Osteoblast (primary cell): Measurements from ENCODE around the gene NECTIN3. TPM values are rescaled to one million over a fixed set of nuclear protein-coding genes. Genes with fewer than 3 reads are reported as not detected.

Experiments used
- DNase-seq: peaks from one replicate; pipeline ENCODE4 v3.0.0; 2011; ENCODE audit warnings: low spot score, mixed read lengths; ENCODE audit not compliant: insufficient read length; ENCODE audit errors: missing footprints
- H2AFZ ChIP-seq: 2 replicates; pipeline ENCODE4 v1.6.0; 2011; ENCODE audit warnings: mild to moderate bottlenecking, low read length
- H3K27ac ChIP-seq: 2 replicates; pipeline ENCODE4 v1.5.1; 2011; ENCODE audit warnings: mild to moderate bottlenecking, low read depth, low read length, moderate library complexity
- H3K27me3 ChIP-seq: 2 replicates; pipeline ENCODE4 v1.6.0; 2012; ENCODE audit warnings: mild to moderate bottlenecking, control low read depth, inconsistent platforms, low read length, moderate library complexity; ENCODE audit not compliant: insufficient read depth
- H3K36me3 ChIP-seq: 2 replicates; pipeline ENCODE4 v1.5.1; 2011; ENCODE audit warnings: mild to moderate bottlenecking, low read length, control low read depth, moderate library complexity; ENCODE audit not compliant: insufficient read depth
- H3K4me1 ChIP-seq: 2 replicates; pipeline ENCODE4 v1.5.1; 2011; ENCODE audit warnings: mild to moderate bottlenecking, low read length, control low read depth, moderate library complexity; ENCODE audit not compliant: insufficient read depth
- H3K4me2 ChIP-seq: 2 replicates; pipeline ENCODE4 v1.6.0; 2011; ENCODE audit warnings: mild to moderate bottlenecking, low read length; ENCODE audit not compliant: insufficient read depth
- H3K4me3 ChIP-seq: fragments of 200-600 bp; sonication (generic); 3 replicates; pipeline ENCODE4 v1.5.1; 2012; ENCODE audit warnings: mild to moderate bottlenecking, low read length, inconsistent platforms; ENCODE audit not compliant: insufficient read depth
- H3K79me2 ChIP-seq: 2 replicates; pipeline ENCODE4 v1.6.0; 2012; ENCODE audit warnings: mild to moderate bottlenecking, low read length, control low read depth, inconsistent platforms; ENCODE audit not compliant: insufficient read depth
- H3K9me3 ChIP-seq: 2 replicates; pipeline ENCODE4 v1.5.1; 2011; ENCODE audit warnings: low read depth, low read length, control low read depth
- H4K20me1 ChIP-seq: 2 replicates; pipeline ENCODE4 v1.6.0; 2012; ENCODE audit warnings: mild to moderate bottlenecking, low read length, control low read depth; ENCODE audit not compliant: insufficient read depth
- total RNA-seq: library from RNA; depleted of rRNA; stranded (reverse); fragments of >200 nt; gene quantifications from 2 replicates; pipeline ENCODE4 v1.2.3, GENCODE V29; 2012
- TF ChIP-seq, protein P1 (sequence below): IDR thresholded peaks from 2 replicates; pipeline ENCODE4 v1.5.1; 2011; ENCODE audit warnings: mild to moderate bottlenecking, low read depth, low read length, moderate library complexity; ENCODE audit errors: extremely low read depth

NECTIN3 gene
- total RNA-seq, 1 donor, result 39.8 TPM

GRCh38 chr3:111081008-111081545 lies 9.5 kb downstream of the NECTIN3 start:
- Histone ChIP-seq H3K4me2 (peak overlapping the region; percentile 52), H3K79me2 (peaks cover 91% of the 10 kb centered on the region), H3K9me3 (no peaks in the 10 kb centered on the region), H3K4me1 (peaks cover 12% of the 10 kb centered on the region), H2AFZ (no peak overlapping the region), H3K27me3 (no peaks in the 10 kb centered on the region), H3K27ac (no peak overlapping the region), H3K4me3 (no peak overlapping the region), H3K36me3 (no peaks in the 10 kb centered on the region), H4K20me1 (no peaks in the 10 kb centered on the region)
- peak; percentile 8 for DNase-seq
- TF ChIP-seq, protein P1, sequence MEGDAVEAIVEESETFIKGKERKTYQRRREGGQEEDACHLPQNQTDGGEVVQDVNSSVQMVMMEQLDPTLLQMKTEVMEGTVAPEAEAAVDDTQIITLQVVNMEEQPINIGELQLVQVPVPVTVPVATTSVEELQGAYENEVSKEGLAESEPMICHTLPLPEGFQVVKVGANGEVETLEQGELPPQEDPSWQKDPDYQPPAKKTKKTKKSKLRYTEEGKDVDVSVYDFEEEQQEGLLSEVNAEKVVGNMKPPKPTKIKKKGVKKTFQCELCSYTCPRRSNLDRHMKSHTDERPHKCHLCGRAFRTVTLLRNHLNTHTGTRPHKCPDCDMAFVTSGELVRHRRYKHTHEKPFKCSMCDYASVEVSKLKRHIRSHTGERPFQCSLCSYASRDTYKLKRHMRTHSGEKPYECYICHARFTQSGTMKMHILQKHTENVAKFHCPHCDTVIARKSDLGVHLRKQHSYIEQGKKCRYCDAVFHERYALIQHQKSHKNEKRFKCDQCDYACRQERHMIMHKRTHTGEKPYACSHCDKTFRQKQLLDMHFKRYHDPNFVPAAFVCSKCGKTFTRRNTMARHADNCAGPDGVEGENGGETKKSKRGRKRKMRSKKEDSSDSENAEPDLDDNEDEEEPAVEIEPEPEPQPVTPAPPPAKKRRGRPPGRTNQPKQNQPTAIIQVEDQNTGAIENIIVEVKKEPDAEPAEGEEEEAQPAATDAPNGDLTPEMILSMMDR, result no peak

DNA sequence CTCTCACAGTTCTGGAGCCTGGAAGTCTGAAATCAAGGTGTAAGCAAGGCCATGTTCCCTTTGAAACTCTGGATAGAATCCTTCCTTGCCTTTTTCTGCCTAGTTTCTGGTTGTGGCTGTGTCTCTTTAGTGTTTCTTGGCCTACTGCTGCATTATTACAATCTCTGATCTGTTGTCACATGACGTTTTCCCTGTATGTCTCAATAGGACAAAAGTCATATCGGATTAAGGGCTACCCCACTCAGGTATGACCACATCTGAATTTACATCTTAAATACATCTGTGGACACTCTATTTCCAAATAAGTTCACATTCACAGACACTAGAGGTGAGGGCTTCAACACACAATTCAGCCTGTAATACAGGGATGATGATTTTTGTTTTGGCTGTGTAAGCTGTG lies 13.3 kb downstream of the NECTIN3 start:
- TF ChIP-seq, protein P1, result no peak
- H2AFZ ChIP-seq, result no peak overlapping the region
- no peak overlapping the region for H3K27ac ChIP-seq
- peak overlapping the region; percentile 45 for H3K4me2 ChIP-seq
- H3K36me3 ChIP-seq, result no peaks in the 10 kb centered on the region
- no peaks in the 10 kb centered on the region for H3K27me3 ChIP-seq
- no peaks in the 10 kb centered on the region for H3K9me3 ChIP-seq
- H4K20me1 ChIP-seq, result no peaks in the 10 kb centered on the region
- peaks cover 12% of the 10 kb centered on the region for H3K4me1 ChIP-seq
- no peak for DNase-seq
- H3K4me3 ChIP-seq, result no peak overlapping the region
- peaks cover 93% of the 10 kb centered on the region for H3K79me2 ChIP-seq

DNA sequence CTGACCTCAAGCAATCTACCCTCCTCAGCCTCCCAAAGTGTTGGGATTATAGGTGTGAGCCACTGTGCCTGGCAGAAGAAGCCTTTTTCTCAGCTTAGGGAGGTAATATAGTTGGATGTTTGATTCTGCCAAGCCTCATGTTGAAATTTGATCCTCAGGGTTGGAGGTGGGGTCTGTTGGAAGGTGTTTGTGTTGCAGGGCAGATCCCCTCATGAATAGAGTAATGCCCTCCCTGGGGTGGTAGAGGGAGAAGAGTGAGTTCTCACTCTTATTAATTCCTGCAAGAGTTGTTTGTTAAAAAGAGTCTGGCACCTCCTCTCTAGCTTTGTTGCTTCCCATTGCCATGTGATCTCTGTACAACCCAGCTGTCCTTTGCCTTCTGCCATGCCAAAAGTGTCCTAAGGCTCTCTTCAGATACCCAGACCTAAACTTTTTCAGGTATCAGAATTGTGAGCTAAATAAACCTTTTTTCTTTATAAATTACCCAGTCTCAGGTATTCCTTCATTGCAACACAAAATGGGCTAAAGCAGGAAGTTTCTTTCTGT lies 16.4 kb downstream of the NECTIN3 start:
- H3K4me2 ChIP-seq, result no peak overlapping the region
- H3K9me3 ChIP-seq, result no peaks in the 10 kb centered on the region

More for the DNA sequence above, 16.4 kb downstream of the NECTIN3 start:
- peaks cover 4% of the 10 kb centered on the region for H3K4me1 ChIP-seq
- H4K20me1 ChIP-seq, result no peaks in the 10 kb centered on the region
- no peaks in the 10 kb centered on the region for H3K36me3 ChIP-seq
- H3K79me2 ChIP-seq, result peaks cover 96% of the 10 kb centered on the region
- H2AFZ ChIP-seq, result no peak overlapping the region
- no peak overlapping the region for H3K27ac ChIP-seq
- no peak for DNase-seq
- TF ChIP-seq, protein P1, result no peak
- H3K27me3 ChIP-seq, result no peaks in the 10 kb centered on the region
- H3K4me3 ChIP-seq, result no peak overlapping the region
